Measurements from ENCODE around the gene OSBPL10.
"Not testable (repeated sequence)": the region's sequence is repeated elsewhere in the genome, so short reads cannot be mapped to it uniquely, and the experiment has no call there.

The OSBPL10 gene, protein sequence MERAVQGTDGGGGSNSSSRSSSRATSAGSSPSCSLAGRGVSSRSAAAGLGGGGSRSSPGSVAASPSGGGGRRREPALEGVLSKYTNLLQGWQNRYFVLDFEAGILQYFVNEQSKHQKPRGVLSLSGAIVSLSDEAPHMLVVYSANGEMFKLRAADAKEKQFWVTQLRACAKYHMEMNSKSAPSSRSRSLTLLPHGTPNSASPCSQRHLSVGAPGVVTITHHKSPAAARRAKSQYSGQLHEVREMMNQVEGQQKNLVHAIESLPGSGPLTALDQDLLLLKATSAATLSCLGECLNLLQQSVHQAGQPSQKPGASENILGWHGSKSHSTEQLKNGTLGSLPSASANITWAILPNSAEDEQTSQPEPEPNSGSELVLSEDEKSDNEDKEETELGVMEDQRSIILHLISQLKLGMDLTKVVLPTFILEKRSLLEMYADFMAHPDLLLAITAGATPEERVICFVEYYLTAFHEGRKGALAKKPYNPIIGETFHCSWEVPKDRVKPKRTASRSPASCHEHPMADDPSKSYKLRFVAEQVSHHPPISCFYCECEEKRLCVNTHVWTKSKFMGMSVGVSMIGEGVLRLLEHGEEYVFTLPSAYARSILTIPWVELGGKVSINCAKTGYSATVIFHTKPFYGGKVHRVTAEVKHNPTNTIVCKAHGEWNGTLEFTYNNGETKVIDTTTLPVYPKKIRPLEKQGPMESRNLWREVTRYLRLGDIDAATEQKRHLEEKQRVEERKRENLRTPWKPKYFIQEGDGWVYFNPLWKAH

DNA sequence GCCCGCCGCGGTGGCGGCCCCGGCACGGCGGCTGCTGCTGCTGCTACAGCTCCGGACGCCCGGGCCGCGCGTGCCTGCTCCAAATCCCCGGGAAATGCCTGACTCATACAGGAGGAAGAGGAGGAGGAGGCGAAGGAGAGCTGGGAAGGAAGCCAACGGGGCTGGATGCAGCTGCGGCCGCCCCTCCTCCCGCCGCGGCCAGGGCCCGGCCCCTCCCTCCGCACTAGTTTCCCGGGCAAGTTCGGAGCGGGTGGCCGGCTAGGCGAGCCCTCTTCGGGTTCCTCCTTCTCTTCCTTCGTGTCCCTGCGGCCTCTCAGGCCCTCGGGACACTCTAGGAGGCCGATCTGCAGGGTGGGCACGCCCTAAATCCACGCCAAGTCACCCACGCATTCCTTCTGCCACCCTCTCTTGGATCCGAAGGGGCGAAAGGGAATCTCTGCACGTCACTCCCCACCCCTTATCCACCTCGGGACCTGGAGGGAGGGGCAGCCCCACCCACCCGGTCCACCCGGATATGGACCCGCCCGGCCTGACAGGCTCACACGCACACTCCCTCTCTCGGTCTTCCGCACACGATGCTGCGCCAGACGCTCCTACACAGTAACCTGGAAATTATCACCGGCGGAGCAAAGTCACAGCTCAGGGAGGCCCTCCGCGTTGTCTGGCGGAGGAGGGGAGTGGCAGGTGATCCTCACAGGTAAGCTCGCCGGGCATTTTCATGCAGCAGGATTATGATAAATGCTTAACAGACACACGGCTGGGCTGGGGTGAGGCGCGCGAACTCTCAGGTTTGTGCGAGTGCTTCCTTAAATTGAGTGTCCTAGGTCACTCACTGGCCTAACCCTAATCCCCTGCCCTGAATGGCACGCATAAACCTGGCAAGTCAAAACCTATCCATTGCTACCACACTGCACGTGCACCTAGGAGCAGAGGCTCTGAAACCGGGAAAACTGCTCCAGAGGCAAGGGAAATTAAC is at the start of gene OSBPL10, which contains the start of gene ZNF860:
OSBPL10 (minus strand) TSS at position 57 of the 976 bp plus-strand sequence. CDS start 83 bp downstream, outside the sequence.
ZNF860 (plus strand) TSS at position 545 of the 976 bp plus-strand sequence. CDS start 7,330 bp downstream, outside the sequence.
- DNase-seq (ENCODE audit: low read depth in 2 of 2), result peak in 1 of 2 donors; percentile 12

DNA sequence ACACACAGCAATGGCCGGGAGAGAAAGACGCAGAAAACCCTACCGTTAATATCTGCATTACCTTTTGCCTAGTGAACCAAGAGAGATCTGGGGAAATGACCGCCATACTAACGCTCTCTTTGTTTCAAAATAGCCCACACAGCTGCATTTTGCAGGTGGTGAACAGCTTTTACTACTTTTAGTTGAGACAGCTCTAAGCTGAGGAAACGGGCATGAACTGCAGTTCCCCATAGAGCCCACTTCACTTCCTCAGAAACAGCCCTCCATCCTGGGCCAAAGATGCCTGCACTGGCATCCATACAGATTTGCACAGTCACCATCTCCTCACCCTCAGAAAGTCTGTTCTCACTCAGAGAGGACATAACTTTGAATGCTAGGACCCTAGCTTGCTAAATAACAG is 45.5 kb upstream of the OSBPL10 start:
- DNase-seq (ENCODE audit: low read depth in 2 of 2), result no peak

DNA sequence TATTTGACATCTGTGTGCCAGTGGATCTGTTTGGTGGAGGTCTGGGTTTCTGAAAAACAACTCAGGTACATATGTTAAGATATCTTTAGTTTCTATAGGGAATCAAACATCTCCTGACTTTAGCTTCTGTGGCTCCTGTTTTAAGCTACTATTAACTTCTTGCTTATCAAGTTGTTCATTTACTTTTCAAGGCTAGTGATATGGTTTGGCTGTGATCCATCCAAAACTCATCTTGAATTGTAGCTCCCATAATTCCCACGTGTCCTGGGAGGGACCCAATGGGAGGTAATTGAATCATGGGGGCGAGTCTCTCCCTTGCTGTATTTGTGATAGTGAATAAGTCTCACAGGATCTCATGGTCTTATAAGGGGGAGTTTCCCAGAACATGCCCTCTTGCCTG is 41.9 kb upstream of the OSBPL10 start:
- DNase-seq (ENCODE audit: low read depth in 2 of 2), result no peak

DNA sequence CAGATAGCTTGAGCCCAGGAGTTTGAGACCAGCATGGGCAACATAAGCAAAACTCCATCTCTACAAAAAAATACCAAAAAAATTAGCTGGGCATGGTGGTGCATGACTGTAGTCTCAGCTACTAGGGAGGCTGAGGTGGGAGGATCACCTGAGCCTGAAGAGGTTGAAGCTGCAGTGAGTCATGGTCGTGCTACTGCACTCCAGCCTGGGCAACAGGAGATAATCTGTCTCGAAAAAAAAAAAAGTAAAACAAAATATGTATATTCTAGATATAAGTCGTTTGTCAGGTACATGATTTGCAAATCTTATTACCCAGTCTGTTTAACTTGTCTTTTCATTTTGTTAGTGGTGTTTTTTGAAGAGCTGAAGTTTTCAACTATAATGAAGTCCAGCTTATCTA is 40.7 kb upstream of the OSBPL10 start:
- no peak for DNase-seq (ENCODE audit: low read depth in 2 of 2)

DNA sequence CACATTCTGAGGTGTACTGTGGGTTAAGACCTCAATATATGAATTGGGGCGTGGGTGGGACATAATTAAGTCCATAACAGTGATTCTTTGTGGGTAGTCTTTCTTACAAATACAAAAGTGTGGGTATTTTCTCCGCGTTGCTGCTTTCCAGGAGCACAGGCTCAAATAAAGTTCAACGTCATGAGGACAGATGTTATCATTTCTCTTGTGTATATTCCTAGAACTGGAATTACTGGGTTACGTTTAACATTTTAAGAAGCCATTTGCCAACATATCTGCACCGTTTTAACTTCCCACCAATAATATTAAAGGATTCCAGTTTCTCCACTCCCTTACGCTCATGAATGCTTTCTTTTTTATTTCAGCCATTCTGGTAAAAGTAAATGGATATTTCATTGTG is 40.1 kb upstream of the OSBPL10 start:
- no peak for DNase-seq (ENCODE audit: low read depth in 2 of 2)

DNA sequence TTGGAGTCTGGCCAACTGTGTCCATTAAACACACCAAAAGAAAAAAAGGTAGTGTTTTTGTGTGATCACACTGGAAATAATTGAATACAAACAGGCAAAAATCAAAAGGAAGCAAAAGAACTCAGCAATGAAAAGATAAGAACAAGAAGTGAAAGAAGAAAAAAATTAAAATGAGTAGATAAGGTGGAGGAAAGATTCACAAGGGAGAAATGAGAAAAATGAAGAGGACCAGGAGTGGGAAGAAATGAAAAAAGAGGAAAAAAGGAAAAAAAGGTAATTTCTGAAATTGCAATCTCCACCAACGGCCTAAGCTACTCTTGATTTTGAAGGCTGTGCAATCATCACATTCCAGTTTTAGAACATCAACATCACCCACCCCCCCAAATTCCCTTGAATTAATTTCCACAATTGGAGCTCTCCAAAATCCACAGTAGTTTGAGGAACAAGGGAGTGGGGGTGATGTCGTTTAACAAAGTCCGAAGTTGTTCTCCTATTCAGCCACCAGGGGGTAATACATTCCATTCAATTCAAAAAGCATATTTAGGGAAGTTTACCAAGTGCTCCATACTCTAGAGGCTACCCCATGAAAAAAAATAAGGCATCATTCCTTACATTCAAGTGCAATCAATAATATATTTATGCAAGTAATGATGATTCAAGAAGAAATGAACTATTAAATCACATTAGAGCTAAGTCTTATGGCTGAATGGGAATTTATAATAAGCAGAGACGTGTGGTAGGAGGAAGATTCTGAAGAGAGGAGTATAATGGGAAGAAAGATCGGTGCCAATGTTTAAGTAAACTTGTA is 37.9 kb upstream of the OSBPL10 start:
- DNase-seq (ENCODE audit: low read depth in 2 of 2), result no peak

DNA sequence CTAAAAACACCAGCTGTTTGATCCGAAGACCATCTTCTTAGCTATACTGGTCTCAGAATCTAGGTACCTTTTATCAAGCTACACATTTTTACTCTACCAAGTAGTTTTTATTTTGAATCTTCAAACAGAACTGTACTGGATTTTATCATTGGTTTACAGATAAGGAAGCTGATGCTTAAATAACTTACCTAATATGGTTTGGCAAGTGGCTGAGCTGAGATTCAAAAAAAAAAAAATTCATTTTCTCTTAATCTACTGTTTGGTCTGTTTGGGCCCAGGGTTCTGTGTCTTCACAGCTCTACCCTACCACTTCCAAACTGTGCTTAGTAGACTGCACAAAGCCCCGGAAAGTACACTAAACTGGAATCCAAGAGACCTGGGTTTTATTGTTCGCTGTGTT is 36.2 kb upstream of the OSBPL10 start:
- no peak for DNase-seq (ENCODE audit: low read depth in 2 of 2)

DNA sequence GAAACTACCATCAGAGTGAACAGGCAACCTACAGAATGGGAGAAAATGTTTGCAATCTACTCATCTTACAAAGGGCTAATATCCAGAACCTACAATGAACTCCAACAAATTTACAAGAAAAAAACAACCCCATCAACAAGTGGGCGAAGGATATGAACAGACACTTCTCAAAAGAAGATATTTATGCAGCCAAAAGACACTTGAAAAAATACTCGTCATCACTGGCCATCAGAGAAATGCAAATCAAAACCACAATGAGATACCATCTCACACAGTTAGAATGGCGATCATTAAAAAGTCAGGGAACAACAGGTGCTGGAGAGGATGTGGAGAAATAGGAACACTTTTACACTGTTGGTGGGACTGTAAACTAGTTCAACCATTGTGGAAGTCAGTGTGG is 34.6 kb upstream of the OSBPL10 start:
- DNase-seq (ENCODE audit: low read depth in 2 of 2), result not testable (repeated sequence)

DNA sequence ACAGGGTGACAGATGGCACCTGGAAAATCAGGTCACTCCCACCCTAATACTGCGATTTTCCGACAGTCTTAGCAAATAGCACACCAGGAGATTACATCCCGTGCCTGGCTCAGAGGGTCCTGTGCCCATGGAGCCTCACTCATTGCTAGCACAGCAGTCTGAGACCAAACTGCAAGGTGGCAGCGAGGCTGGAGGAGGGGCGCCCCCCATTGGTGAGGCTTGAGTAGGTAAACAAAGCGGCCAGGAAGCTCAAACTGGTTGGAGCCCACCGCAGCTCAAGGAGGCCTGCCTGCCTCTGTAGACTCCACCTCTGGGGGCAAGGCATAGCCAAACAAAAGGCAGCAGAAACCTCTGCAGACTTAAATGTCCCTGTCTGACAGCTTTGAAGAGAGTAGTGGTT is 29.6 kb upstream of the OSBPL10 start:
- not testable (repeated sequence) for DNase-seq (ENCODE audit: low read depth in 2 of 2)

DNA sequence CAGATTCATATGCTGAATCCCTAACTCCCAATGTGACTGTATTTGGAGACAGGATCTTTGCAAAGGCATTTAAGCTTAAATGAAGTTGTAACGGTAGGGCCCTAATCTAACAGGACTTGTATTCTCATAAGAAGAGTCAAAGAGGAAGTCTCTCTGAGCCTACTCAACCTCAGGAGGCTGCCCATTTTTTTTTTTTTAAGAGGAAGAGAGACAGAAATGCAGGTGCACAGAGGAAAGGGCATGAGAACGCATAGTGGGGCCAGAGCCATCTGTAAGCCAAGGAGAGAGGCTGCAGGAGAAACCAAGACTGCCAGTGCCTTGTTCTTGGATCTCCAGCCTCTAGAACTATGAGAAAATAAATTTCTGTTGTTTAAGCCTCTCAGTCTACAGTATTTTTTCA is 28.9 kb upstream of the OSBPL10 start:
- DNase-seq (ENCODE audit: low read depth in 2 of 2), result no peak

DNA sequence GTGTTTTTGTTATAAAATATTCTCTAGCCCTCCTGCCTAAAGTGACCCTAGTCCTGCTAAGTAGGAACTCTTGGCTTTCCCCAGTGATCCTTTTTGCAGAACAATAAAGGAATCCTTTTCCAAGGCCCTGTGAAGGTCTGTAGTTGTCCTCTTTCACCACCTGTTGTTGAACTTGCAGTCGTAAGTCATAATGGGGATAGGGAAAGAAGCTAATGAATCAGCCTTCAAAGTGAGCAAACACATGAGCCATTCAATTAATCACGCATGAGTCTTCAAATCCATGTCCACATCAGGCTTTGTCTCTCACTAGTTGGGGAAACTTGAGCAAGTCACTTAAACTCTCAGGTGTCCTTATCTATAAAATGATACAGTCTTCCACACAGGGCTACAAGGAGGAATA is 28.0 kb upstream of the OSBPL10 start:
- DNase-seq (ENCODE audit: low read depth in 2 of 2), result no peak

DNA sequence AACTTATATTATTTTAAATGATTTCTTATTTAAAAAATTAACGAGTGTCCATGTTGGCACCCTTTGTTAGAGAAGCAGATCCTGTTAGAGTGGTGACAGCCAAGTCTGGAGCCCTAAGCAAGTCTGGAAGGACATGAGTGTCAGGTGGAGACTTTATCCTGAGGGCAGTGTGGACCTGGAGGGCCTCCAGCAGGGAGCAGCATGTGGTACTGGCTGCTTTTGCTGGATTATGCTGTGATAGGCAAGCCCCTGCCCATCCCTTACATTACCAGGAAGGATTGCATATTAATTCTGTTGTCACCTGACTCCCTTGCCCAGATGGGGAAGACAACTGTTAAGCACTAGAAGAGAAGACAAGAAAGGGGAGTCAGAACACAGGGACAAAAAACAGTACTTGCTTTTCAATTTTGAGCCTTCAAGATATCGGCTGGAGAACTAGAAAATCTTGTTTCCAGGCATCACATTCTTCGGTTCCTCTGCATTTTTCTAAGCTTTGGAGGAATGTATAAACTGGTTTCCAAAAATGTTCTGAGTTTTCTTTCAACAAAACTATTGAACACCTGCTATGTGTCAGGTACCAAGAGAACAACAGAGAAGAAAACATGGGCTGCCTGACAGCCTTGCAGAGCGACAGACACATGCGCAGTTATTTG is 23.2 kb upstream of the OSBPL10 start:
- no peak for DNase-seq (ENCODE audit: low read depth in 2 of 2)

DNA sequence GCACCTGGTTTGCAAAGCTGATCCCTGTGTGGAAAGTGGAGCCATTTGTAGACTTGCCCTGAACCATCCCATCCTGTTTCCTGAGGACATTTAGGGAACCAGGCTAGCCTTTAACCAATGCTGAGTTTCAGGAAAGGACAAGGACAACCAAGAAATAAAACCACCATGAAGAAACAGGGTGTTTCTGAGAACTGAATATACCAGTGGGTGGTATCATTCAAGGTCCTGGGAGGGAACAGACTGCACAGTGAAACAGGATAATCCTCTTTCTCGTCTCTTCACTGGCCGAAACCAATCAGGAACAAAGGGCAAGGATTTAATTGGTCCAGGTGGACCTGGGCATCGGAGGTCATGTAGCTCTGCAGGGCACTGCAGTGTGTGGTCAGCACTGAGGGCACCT is 22.3 kb upstream of the OSBPL10 start:
- DNase-seq (ENCODE audit: low read depth in 2 of 2), result no peak

DNA sequence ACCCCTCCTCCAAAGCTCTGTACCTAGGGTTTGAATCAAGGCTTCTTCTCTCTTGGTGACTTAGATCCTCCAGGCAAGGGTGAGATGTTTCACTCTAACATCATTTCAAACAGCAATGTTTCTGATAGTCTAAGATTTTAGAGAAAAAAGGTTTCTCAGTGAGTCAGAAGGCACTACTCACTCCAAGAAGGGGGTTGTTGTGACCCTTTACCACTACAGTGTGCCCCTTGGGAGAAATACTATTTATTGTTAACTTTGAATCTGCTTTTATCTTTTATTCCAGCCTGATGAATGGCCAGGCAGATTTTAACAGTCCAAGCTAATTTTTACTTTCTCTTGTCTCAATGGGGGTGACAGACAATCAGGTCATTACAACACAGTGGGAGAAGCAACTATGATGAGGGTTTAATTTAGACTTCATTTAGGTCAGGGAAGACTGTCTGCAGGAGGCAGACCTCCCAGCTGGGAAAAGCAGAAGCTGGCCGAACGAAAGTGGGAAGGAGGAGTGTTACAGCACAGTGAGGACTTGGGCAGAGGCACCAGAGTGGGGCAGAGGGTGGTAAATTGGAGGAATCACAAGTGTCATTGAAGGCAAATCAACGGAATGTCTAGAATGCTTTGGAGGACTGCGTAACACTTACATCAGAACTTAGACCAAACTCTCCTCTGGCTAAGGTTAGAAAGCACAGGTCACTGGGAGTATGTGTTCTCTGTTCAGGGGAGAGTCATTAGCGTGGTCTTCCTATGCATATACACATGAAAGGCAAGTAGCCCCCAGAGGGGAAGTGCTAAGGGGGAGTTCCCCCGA is 21.7 kb upstream of the OSBPL10 start:
- no peak for DNase-seq (ENCODE audit: low read depth in 2 of 2)

DNA sequence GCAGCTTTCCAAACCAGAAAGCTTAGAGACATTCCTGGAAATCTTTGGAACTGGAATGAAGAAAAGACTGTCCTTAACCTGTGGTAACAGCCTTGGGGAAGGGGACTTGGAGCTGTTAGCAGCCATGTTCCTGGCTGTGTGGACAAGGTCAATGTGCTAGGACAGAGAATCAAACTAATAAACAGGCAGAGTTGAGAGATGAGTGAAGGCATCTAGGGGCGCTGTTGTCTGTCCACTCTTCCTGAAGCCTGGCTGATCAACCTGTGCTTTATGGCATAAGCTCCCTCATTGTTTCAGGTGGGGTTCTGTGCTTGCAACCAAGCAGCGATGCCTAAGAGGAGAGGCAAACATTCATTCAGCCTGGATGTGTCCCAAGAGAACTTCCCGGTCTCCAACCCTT is 19.8 kb upstream of the OSBPL10 start:
- DNase-seq (ENCODE audit: low read depth in 2 of 2), result no peak

DNA sequence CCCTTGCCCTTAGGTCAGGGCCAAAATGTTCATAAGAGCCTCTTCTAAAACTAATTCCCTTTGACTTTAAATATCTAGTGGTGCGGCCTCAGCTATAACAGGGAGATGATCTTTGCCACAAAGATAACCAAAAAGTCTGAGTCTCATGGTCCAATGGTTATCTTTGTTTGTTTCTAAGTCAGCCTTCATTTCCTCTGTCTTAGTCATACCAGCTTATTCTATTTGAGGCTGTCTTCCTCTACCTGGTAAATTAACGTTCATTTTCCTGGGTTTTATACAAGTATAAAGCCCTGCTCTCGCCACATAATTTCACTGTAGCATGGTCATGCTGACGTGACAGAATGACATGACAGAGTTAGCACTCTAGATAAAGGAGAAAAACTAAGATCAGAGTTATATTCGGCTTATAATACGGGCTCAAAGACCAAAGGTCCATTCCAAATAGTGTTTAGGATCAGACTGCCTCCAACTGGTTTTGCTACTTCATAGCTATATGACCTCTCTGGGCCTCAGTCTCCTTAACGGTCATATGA is 18.9 kb upstream of the OSBPL10 start:
- no peak for DNase-seq (ENCODE audit: low read depth in 2 of 2)

DNA sequence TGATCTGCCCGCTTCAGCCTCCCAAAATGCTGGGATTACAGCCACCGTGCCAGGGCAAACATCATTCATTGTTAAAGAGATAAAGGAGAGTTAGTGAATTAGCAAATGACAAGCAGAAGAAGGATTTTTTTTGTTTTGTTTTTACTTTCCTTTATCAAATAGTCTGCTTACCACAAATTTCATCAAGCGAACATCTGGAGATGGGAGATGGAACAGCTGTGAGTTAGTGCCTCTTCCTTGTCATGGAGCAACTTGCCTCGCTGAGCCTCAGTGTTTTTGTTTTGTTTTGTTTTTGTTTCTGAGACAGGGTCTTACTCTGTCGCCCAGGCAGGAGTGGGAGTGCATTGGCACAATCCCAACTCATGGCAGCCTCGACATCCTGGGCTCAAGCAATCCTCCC is 16.4 kb upstream of the OSBPL10 start:
- no peak for DNase-seq (ENCODE audit: low read depth in 2 of 2)

DNA sequence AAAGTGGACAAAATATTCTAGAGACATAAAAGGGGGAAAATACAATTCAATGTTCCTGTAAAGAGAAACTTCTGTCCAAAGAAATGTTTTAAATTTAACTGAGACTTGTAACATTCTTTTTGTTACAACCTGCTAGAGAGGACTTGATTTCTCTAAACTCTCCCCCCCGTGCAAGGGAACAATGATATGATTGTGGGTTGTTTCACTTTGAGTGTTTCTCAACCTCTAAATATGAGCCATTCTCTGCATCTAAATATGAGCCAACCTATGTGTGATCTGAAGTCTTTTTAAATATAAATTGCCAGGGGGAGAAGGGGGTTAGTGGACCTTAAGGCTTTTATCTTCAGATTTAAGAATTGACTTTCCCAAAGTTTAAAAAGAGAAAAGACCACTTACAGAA is 15.1 kb upstream of the OSBPL10 start:
- no peak for DNase-seq (ENCODE audit: low read depth in 2 of 2)

DNA sequence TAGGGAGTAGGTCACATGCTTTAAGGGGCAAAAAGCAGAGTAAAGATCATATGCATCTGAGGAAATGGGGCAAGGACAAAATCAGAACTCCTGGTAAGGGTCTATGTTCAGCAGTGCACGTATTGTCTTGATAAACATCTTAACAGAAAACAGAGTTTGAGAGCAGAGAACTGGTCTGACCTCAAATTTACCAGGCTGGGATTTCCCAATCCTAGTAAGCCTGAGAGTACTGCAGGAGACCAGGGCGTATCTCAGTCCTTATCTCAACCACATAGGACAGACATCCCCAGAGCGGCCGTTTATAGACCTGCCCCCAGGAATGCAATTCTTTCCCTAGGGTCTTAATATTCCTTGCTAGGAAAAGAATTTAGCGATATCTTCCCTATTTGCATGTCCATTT is 14.0 kb upstream of the OSBPL10 start:
- DNase-seq (ENCODE audit: low read depth in 2 of 2), result not testable (repeated sequence)
